Erythroblast (primary cell): Measurements from ENCODE around the gene NOX4.
"Not testable (repeated sequence)": the region's sequence is repeated elsewhere in the genome, so short reads cannot be mapped to it uniquely, and the experiment has no call there.

Experiments
- GATA1 ChIP-seq: IDR thresholded peaks from 2 replicates; pipeline ENCODE4 v1.6.1; 2011; ENCODE audit warnings: low read depth, mild to moderate bottlenecking, control low read depth, low read length, moderate library complexity
- POLR2A ChIP-seq: IDR thresholded peaks from 2 replicates; pipeline ENCODE4 v1.6.1; 2011; ENCODE audit warnings: mild to moderate bottlenecking, low read length

DNA sequence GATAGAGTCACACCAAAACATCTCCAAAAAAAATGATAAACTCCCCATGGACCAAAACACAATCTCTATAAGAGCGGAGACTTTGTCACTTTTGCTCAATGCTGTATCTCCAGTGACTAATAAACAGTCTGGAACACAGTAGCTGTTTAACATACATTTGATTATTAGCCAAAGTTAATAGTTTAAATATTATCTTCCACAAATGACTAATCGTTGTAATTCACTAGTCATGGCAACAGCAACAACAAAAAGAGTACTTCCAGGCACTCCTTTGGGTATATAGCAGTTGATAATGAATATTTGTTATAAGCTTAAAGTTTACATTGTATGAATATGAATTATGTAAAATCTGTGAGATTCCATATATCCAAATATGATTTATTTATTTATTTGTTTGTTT, 121.8 kb downstream of the NOX4 start:
- TF ChIP-seq POLR2A, GATA1: not testable (repeated sequence)
